A673 (cell line): ENCODE measurements around the gene CUTC. TPM values are rescaled to one million over a fixed set of nuclear protein-coding genes. Genes with fewer than 3 reads are reported as not detected.

Source experiments
- BruUV-seq: library from RNA; stranded (reverse); fragments of 400-500 nt; replicated peaks from 2 replicates; lab custom pipeline; 2021; lab: Mats Ljungman, UMichigan
- CTCF ChIA-PET: fragments of 300-600 bp; sonication (Branson Sonifier 250); formaldehyde crosslinking; loops from one replicate; lab custom pipeline; 2022; ENCODE audit warnings: antibody characterized with exemption; lab: Charles Lee
- POLR2A ChIA-PET: fragments of 300-600 bp; sonication (Branson Sonifier 250); formaldehyde crosslinking; loops from one replicate; lab custom pipeline; 2022; ENCODE audit warnings: antibody characterized with exemption; ENCODE audit not compliant: low non-redundant PET; lab: Charles Lee
- DNase-seq: peaks from one replicate; pipeline ENCODE4 v3.0.0-alpha.2; 2015; ENCODE audit warnings: low spot score
- H3K27ac ChIP-seq: fragments of 200-600 bp; sonication (generic); 2 replicates; pipeline ENCODE4 v1.5.1; 2016; ENCODE audit warnings: mixed run types, low read depth, mild to moderate bottlenecking, mixed read lengths, antibody characterized with exemption, low read length; ENCODE audit not compliant: poor library complexity, severe bottlenecking
- H3K27me3 ChIP-seq: fragments of 200-600 bp; sonication (generic); replicated peaks from 2 replicates; pipeline ENCODE4 v1.6.1; 2017; ENCODE audit warnings: mixed run types, low read depth, mild to moderate bottlenecking, mixed read lengths, antibody characterized with exemption, low read length; ENCODE audit not compliant: insufficient read depth, poor library complexity
- H3K36me3 ChIP-seq: fragments of 200-600 bp; sonication (generic); 2 replicates; pipeline ENCODE4 v1.6.1; 2016; ENCODE audit warnings: mixed run types, mild to moderate bottlenecking, mixed read lengths, antibody characterized with exemption, low read length; ENCODE audit not compliant: insufficient read depth, poor library complexity, severe bottlenecking
- H3K4me1 ChIP-seq: fragments of 200-600 bp; sonication (generic); 2 replicates; pipeline ENCODE4 v1.6.1; 2017; ENCODE audit warnings: mixed run types, mild to moderate bottlenecking, mixed read lengths, antibody characterized with exemption, low read length; ENCODE audit not compliant: insufficient read depth, poor library complexity, severe bottlenecking
- H3K4me3 ChIP-seq: fragments of 200-600 bp; sonication (generic); 2 replicates; pipeline ENCODE4 v1.5.1; 2016; ENCODE audit warnings: low read depth, mixed run types, mild to moderate bottlenecking, mixed read lengths, low read length; ENCODE audit not compliant: poor library complexity, severe bottlenecking
- H3K9me3 ChIP-seq: fragments of 200-600 bp; sonication (generic); 2 replicates; pipeline ENCODE4 v1.6.1; 2016; ENCODE audit warnings: mixed run types, low read depth, mild to moderate bottlenecking, mixed read lengths, antibody characterized with exemption, low read length; ENCODE audit not compliant: poor library complexity, severe bottlenecking
- CTCF ChIP-seq: fragments of 300-800, 200-600 bp; sonication (generic); conservative IDR thresholded peaks from 2 replicates; pipeline ENCODE4 v1.5.1; 2017; ENCODE audit warnings: low read depth, mild to moderate bottlenecking, antibody characterized with exemption, low read length, moderate library complexity, mixed read lengths
- EZH2 ChIP-seq: fragments of 200-600 bp; sonication (generic); IDR thresholded peaks from 2 replicates; pipeline ENCODE4 v1.6.1; 2017; ENCODE audit warnings: borderline replicate concordance, low read depth, mild to moderate bottlenecking, mixed read lengths, antibody characterized with exemption, low read length; ENCODE audit not compliant: poor library complexity, severe bottlenecking
- intact Hi-C: fragments of 100-400 bp; cut with micrococcal nuclease; formaldehyde crosslinking; loops from one replicate; pipeline ENCODE4 v1.10.0; 2022; ENCODE audit not compliant: unreplicated experiment
- total RNA-seq: library from RNA; stranded (reverse); gene quantifications from 2 replicates; pipeline ENCODE4 v1.2.3, GENCODE V29; 2021

Gene CUTC
- total RNA-seq, 1 experiment from 2014 or later: 19.2 TPM

- no peaks in the 10 kb centered on the region for H3K4me1 ChIP-seq
- ChIA-PET CTCF (no interaction called here), POLR2A (no interaction called here)
- no peaks in the 10 kb centered on the region for H3K27me3 ChIP-seq
- BruUV-seq: no TSS peak
- DNase-seq: no peak
- no peak overlapping the region for H3K4me3 ChIP-seq
- H3K27ac ChIP-seq: no peak overlapping the region
- peaks cover 4% of the 10 kb centered on the region for H3K36me3 ChIP-seq
- intact Hi-C loops: no loop called here
- no peaks in the 10 kb centered on the region for H3K9me3 ChIP-seq
- TF ChIP-seq CTCF: no peak
- TF ChIP-seq EZH2: no peak
These were observed 42.6 kb upstream of the CUTC start for GRCh38 chr10:99689461-99689860.

GRCh38 chr10:99693933-99694583, 38.0 kb upstream of the CUTC start:
- Histone ChIP-seq H3K9me3 (no peaks in the 10 kb centered on the region), H3K4me1 (no peaks in the 10 kb centered on the region), H3K4me3 (no peak overlapping the region), H3K27me3 (no peaks in the 10 kb centered on the region), H3K27ac (no peak overlapping the region), H3K36me3 (peaks cover 16% of the 10 kb centered on the region)
- TF ChIP-seq CTCF (no peak), EZH2 (no peak)
- intact Hi-C loops: no loop called here
- BruUV-seq: no TSS peak
- ChIA-PET POLR2A (no interaction called here), CTCF (no interaction called here)
- DNase-seq: no peak

- no peaks in the 10 kb centered on the region for H3K4me1 ChIP-seq
- H3K36me3 ChIP-seq: peaks cover 16% of the 10 kb centered on the region
- DNase-seq: no peak
- intact Hi-C loops: no loop called here
- H3K9me3 ChIP-seq: no peaks in the 10 kb centered on the region
- ChIA-PET CTCF (no interaction called here), POLR2A (no interaction called here)
- H3K27ac ChIP-seq: no peak overlapping the region
- no peak for TF ChIP-seq EZH2
- TF ChIP-seq CTCF: no peak
- no TSS peak for BruUV-seq
- H3K4me3 ChIP-seq: no peak overlapping the region
- H3K27me3 ChIP-seq: no peaks in the 10 kb centered on the region
These were observed 36.3 kb upstream of the CUTC start for GRCh38 chr10:99695761-99696160.
